Measurements from ENCODE around the gene C1orf167. TPM values are rescaled to one million over a fixed set of nuclear protein-coding genes. Genes with fewer than 3 reads are reported as not detected.

C1orf167 gene
- total and polyA plus RNA-seq, 4 donors = 0.37 TPM; not detected in 3

DNA sequence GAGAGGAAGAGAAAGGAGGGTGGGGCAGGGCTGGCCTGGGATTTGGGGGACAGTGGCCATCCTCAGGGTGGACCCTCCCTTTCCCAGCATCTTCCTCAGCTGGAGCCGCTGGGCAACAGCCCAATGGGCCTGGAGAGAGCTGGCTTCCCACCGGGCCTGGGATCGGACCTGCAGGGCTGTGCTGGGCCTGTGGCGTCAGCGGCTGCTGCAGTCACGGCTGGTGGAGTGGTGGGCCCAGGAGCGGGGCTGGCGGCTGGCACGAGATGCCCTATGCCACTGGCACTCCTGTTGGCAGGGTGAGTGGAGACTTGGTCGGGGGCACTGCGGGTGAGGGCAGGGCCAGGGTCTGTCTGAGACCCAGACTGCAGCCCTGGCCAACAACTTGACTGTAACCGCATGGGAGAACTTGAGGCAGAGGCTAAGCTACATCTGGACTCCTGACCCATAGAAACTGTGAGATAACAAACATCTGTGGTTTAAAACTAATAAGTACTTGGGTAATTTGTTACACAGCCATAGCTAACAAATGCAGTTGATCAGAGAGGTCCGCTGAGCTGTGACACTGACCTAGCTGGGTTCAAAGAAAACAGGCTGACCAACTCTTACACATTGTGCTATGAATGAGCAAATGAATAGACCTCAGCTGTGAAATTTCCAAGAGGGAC, 17.9 kb downstream of the C1orf167 start:
- TF ChIP-seq ATF3 (IDR thresholded peaks at IDR 0.05) (no peak), YY1 (IDR thresholded peaks at IDR 0.05) (no peak), MAX (IDR thresholded peaks at IDR 0.05) (no peak), REST (IDR thresholded peaks at IDR 0.05) (no peak), RXRA (IDR thresholded peaks at IDR 0.05) (no peak), HNF4G (IDR thresholded peaks at IDR 0.05) (no peak), FOXA1 (IDR thresholded peaks at IDR 0.05) (no peak), CTCF (IDR thresholded peaks at IDR 0.05; ENCODE audit: low read depth, low read length, missing input control) (no peak), HNF4A (conservative IDR thresholded peaks at IDR 0.05) (no peak), RAD21 (IDR thresholded peaks at IDR 0.05) (no peak), TAF1 (conservative IDR thresholded peaks at IDR 0.05) (no peak), GABPA (IDR thresholded peaks at IDR 0.05 in 1 of 2, conservative IDR thresholded peaks at IDR 0.05 in 1 of 2) (no peak), EGR1 (IDR thresholded peaks at IDR 0.05; ENCODE audit: low read depth in 2 of 2) (no peak), FOXA2 (IDR thresholded peaks at IDR 0.05) (no peak), JUND (IDR thresholded peaks at IDR 0.05) (no peak), SP1 (IDR thresholded peaks at IDR 0.05) (no peak), NR2F2 (IDR thresholded peaks at IDR 0.05) (no peak)
- TF ChIP-seq, protein P1, sequence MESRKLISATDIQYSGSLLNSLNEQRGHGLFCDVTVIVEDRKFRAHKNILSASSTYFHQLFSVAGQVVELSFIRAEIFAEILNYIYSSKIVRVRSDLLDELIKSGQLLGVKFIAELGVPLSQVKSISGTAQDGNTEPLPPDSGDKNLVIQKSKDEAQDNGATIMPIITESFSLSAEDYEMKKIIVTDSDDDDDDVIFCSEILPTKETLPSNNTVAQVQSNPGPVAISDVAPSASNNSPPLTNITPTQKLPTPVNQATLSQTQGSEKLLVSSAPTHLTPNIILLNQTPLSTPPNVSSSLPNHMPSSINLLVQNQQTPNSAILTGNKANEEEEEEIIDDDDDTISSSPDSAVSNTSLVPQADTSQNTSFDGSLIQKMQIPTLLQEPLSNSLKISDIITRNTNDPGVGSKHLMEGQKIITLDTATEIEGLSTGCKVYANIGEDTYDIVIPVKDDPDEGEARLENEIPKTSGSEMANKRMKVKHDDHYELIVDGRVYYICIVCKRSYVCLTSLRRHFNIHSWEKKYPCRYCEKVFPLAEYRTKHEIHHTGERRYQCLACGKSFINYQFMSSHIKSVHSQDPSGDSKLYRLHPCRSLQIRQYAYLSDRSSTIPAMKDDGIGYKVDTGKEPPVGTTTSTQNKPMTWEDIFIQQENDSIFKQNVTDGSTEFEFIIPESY (IDR thresholded peaks at IDR 0.05) = no peak
- no peak for DNase-seq (ENCODE audit: low spot score)
- WGBS = 88% methylated on average over 13 of the region's 13 CpGs

More for the DNA sequence above, 17.9 kb downstream of the C1orf167 start:
- H3K27ac ChIP-seq (ENCODE audit: low read depth in 1 of 2, low read length in 2 of 2) = no peak overlapping the region
- no peak overlapping the region for H3K4me3 ChIP-seq (ENCODE audit: low read depth in 1 of 3, low read length in 3 of 3)
- no peaks in the 10 kb centered on the region for H3K36me3 ChIP-seq (ENCODE audit: control insufficient read depth in 4 of 4, insufficient read depth in 3 of 4, low read depth in 1 of 4, low read length in 3 of 4)
- no peak overlapping the region for H3K9ac ChIP-seq (ENCODE audit: low read depth in 1 of 2, low read length in 2 of 2)
- H3K4me1 ChIP-seq (ENCODE audit: control insufficient read depth in 4 of 4, insufficient read depth in 4 of 4, low read length in 3 of 4) = peaks cover 0 to 26% (median 11%) of the 10 kb centered on the region in 4 donors
- H3K27me3 ChIP-seq (ENCODE audit: control insufficient read depth in 4 of 4, insufficient read depth in 4 of 4, low read length in 3 of 4) = no peaks in the 10 kb centered on the region
- no peaks in the 10 kb centered on the region for H3K9me3 ChIP-seq (ENCODE audit: control insufficient read depth in 4 of 4, low read length in 3 of 4)
